ENCODE results near the gene PRKG1. TPM values are rescaled to one million over a fixed set of nuclear protein-coding genes. Genes with fewer than 3 reads are reported as not detected.

The PRKG1 gene
- total and polyA plus RNA-seq, 2 donors (not counting 1 experiment from before 2014, with no cell fraction given), result 45.8 to 71.8 TPM

GRCh38 chr10:51371743-51372142 is 297.5 kb downstream of the PRKG1 start:
- H3K79me2 ChIP-seq (ENCODE audit: control insufficient read depth, insufficient read depth, low read length), result no peaks in the 10 kb centered on the region
- H4K20me1 ChIP-seq (ENCODE audit: control insufficient read depth, extremely low read depth, insufficient read depth, low read length), result no peaks in the 10 kb centered on the region
- no peak for TF ChIP-seq CTCF (conservative IDR thresholded peaks at IDR 0.05 in 1 of 2, IDR thresholded peaks at IDR 0.05 in 1 of 2; ENCODE audit: low read depth in 1 of 2, low read length in 2 of 2)
- no peak for TF ChIP-seq EZH2 (IDR thresholded peaks at IDR 0.05; ENCODE audit: low read length, missing control alignments)
- no peak for DNase-seq (ENCODE audit: low read depth in 2 of 2)
- H3K9ac ChIP-seq (ENCODE audit: insufficient read depth, low read length), result no peak overlapping the region
- peaks cover 5% of the 10 kb centered on the region for H3K4me1 ChIP-seq (ENCODE audit: control insufficient read depth, extremely low read depth, insufficient read depth, low read length)
- H3K9me3 ChIP-seq (ENCODE audit: control insufficient read depth, insufficient read depth, low read depth, low read length), result no peaks in the 10 kb centered on the region
- no peak overlapping the region for H3K4me3 ChIP-seq (replicated peaks in 1 of 4; ENCODE audit: control extremely low read depth in 1 of 4, insufficient read depth in 1 of 4, low read depth in 3 of 4, low read length in 4 of 4)
- H3K27ac ChIP-seq (ENCODE audit: insufficient read depth, low read length), result no peak overlapping the region
- H3K4me2 ChIP-seq (ENCODE audit: extremely low read depth, insufficient read depth, low read length), result no peak overlapping the region
- no peak overlapping the region for H2AFZ ChIP-seq (ENCODE audit: low read length)
- H3K27me3 ChIP-seq (ENCODE audit: control insufficient read depth, insufficient read depth, low read length), result no peaks in the 10 kb centered on the region
- no peaks in the 10 kb centered on the region for H3K36me3 ChIP-seq (ENCODE audit: control insufficient read depth, insufficient read depth, low read length)

- no peak for DNase-seq (ENCODE audit: low read depth in 2 of 2)
- Histone ChIP-seq H3K9me3 (ENCODE audit: control insufficient read depth, insufficient read depth, low read depth, low read length) (no peaks in the 10 kb centered on the region), H3K4me2 (ENCODE audit: extremely low read depth, insufficient read depth, low read length) (no peak overlapping the region), H3K4me1 (ENCODE audit: control insufficient read depth, extremely low read depth, insufficient read depth, low read length) (peaks cover 3% of the 10 kb centered on the region), H4K20me1 (ENCODE audit: control insufficient read depth, extremely low read depth, insufficient read depth, low read length) (no peaks in the 10 kb centered on the region), H3K27me3 (ENCODE audit: control insufficient read depth, insufficient read depth, low read length) (no peaks in the 10 kb centered on the region), H3K27ac (ENCODE audit: insufficient read depth, low read length) (no peak overlapping the region), H3K4me3 (replicated peaks in 1 of 4; ENCODE audit: control extremely low read depth in 1 of 4, insufficient read depth in 1 of 4, low read depth in 3 of 4, low read length in 4 of 4) (no peak overlapping the region), H3K9ac (ENCODE audit: insufficient read depth, low read length) (no peak overlapping the region), H3K36me3 (ENCODE audit: control insufficient read depth, insufficient read depth, low read length) (no peaks in the 10 kb centered on the region), H2AFZ (ENCODE audit: low read length) (no peak overlapping the region), H3K79me2 (ENCODE audit: control insufficient read depth, insufficient read depth, low read length) (no peaks in the 10 kb centered on the region)
- no peak for TF ChIP-seq CTCF (conservative IDR thresholded peaks at IDR 0.05 in 1 of 2, IDR thresholded peaks at IDR 0.05 in 1 of 2; ENCODE audit: low read depth in 1 of 2, low read length in 2 of 2)
- no peak for TF ChIP-seq EZH2 (IDR thresholded peaks at IDR 0.05; ENCODE audit: low read length, missing control alignments)
Measured at GRCh38 chr10:51375790-51376189, 301.5 kb downstream of the PRKG1 start.

GRCh38 chr10:51377070-51377931 is 303.0 kb downstream of the PRKG1 start:
- H3K27ac ChIP-seq (ENCODE audit: insufficient read depth, low read length), result no peak overlapping the region
- H4K20me1 ChIP-seq (ENCODE audit: control insufficient read depth, extremely low read depth, insufficient read depth, low read length), result no peaks in the 10 kb centered on the region
- no peaks in the 10 kb centered on the region for H3K79me2 ChIP-seq (ENCODE audit: control insufficient read depth, insufficient read depth, low read length)
- H3K27me3 ChIP-seq (ENCODE audit: control insufficient read depth, insufficient read depth, low read length), result no peaks in the 10 kb centered on the region
- no peaks in the 10 kb centered on the region for H3K9me3 ChIP-seq (ENCODE audit: control insufficient read depth, insufficient read depth, low read depth, low read length)
- peaks cover 2% of the 10 kb centered on the region for H3K4me1 ChIP-seq (ENCODE audit: control insufficient read depth, extremely low read depth, insufficient read depth, low read length)
- H2AFZ ChIP-seq (ENCODE audit: low read length), result no peak overlapping the region
- H3K36me3 ChIP-seq (ENCODE audit: control insufficient read depth, insufficient read depth, low read length), result no peaks in the 10 kb centered on the region
- no peak overlapping the region for H3K4me3 ChIP-seq (replicated peaks in 1 of 4; ENCODE audit: control extremely low read depth in 1 of 4, insufficient read depth in 1 of 4, low read depth in 3 of 4, low read length in 4 of 4)
- no peak overlapping the region for H3K9ac ChIP-seq (ENCODE audit: insufficient read depth, low read length)
- no peak for DNase-seq (ENCODE audit: low read depth in 2 of 2)
- H3K4me2 ChIP-seq (ENCODE audit: extremely low read depth, insufficient read depth, low read length), result no peak overlapping the region
- TF ChIP-seq CTCF (conservative IDR thresholded peaks at IDR 0.05 in 1 of 2, IDR thresholded peaks at IDR 0.05 in 1 of 2; ENCODE audit: low read depth in 1 of 2, low read length in 2 of 2) (no peak), EZH2 (IDR thresholded peaks at IDR 0.05; ENCODE audit: low read length, missing control alignments) (no peak)
